ENCODE measurements around the gene NKAP. TPM values are rescaled to one million over a fixed set of nuclear protein-coding genes. Genes with fewer than 3 reads are reported as not detected.
A peak's percentile ranks its signal among the peaks of the same experiment; 100 is the strongest.

NKAP gene
- total and polyA plus RNA-seq, 9 of the 15 experiments (the other 6 are each of a cell fraction or from before 2014, with no cell fraction given), result 3.1 to 8.3 (median 7.0) TPM

- no peaks in the 10 kb centered on the region for H3K9me1 ChIP-seq (ENCODE audit: control insufficient read depth, insufficient read depth, low read length)
- H4K20me1 ChIP-seq (replicated peaks; ENCODE audit: control insufficient read depth, insufficient read depth, low read length), result no peaks in the 10 kb centered on the region
- in situ Hi-C loops (cut with MboI) (no loop called here), intact Hi-C loops (cut with micrococcal nuclease) (no loop called here)
- peak overlapping the region; percentile 43; the same call in 1 of the 2 replicates for H3K4me2 ChIP-seq (ENCODE audit: insufficient read depth, low read length)
- TF ChIP-seq ESRRA (IDR thresholded peaks at IDR 0.05; ENCODE audit: borderline replicate concordance, low read depth) (0 out of 2 replicates have a peak, but pooled peaks have one; percentile 26), ZBTB9 (CRISPR knock-in tag; IDR thresholded peaks at IDR 0.05) (no peak), BCLAF1 (IDR thresholded peaks at IDR 0.05; ENCODE audit: borderline replicate concordance in 1 of 2, control insufficient read depth in 1 of 2, low read depth in 2 of 2, low read length in 1 of 2) (no peak), ZKSCAN1 (IDR thresholded peaks at IDR 0.05; ENCODE audit: low read depth, low read length) (no peak), NFYB (IDR thresholded peaks at IDR 0.05; ENCODE audit: extremely low read depth, insufficient read length) (peak; percentile 12), GMEB1 (CRISPR knock-in tag; IDR thresholded peaks at IDR 0.05) (no peak), CC2D1A (IDR thresholded peaks at IDR 0.05) (no peak), HMGXB4 (CRISPR knock-in tag; IDR thresholded peaks at IDR 0.05) (no peak), CHD1 (IDR thresholded peaks at IDR 0.05; ENCODE audit: low read length) (no peak)
- ChIA-PET CTCF (ENCODE audit: low intra/inter-chr PET ratio) (no interaction called here), POLR2A (no interaction called here)
- peak; percentile 29 for FAIRE-seq
- no peak overlapping the region for H3K27ac ChIP-seq (ENCODE audit: extremely low read depth, low read depth, low read length)
- H3K9ac ChIP-seq (ENCODE audit: insufficient read depth in 1 of 2, low read depth in 2 of 2, low read length in 2 of 2), result no peak overlapping the region
- BruUV-seq (replicated peaks), result no TSS peak
- no peak overlapping the region for H3K4me3 ChIP-seq
- peak overlapping the region; percentile 76 for H2AFZ ChIP-seq (ENCODE audit: low read depth, low read length)
- no peaks in the 10 kb centered on the region for H3K9me3 ChIP-seq (replicated peaks; ENCODE audit: control insufficient read depth, insufficient read depth, low read depth, low read length)
- H3K79me2 ChIP-seq (ENCODE audit: control insufficient read depth, insufficient read depth, low read length), result no peaks in the 10 kb centered on the region
- no peaks in the 10 kb centered on the region for H3K27me3 ChIP-seq (ENCODE audit: control insufficient read depth in 2 of 2, insufficient read depth in 2 of 2, low read length in 2 of 2)
- 20% methylated on average over 6 of the region's 6 CpGs for WGBS (ENCODE audit: insufficient coverage, low coverage, missing lambda C conversion rate)
- peak; percentile 85 for ATAC-seq
- no peaks in the 10 kb centered on the region for H3K36me3 ChIP-seq (ENCODE audit: control insufficient read depth, insufficient read depth, low read length)
- peaks cover 0 to 2% of the 10 kb centered on the region in 2 experiments; a peak in 2 of 5 replicates for H3K4me1 ChIP-seq (replicated peaks in 1 of 2; ENCODE audit: control insufficient read depth in 2 of 2, insufficient read depth in 2 of 2, low read length in 2 of 2)
- DNase-seq (ENCODE audit: extremely low read depth in 1 of 4, low spot score in 3 of 4), result peak in 1 of 4 experiments; percentile 31
Observed at GRCh38 chrX:119970574-119970973, 27.0 kb upstream of the NKAP start.
